Amygdala (tissue), 56 donors: Measurements from ENCODE around the gene HOXB9.

ENCODE experiments used
- DNase-seq, 56 donors: peaks; one replicate each; lab custom pipeline; 2025; lab: John Stamatoyannopoulos, UW

Gene HOXB9

DNA sequence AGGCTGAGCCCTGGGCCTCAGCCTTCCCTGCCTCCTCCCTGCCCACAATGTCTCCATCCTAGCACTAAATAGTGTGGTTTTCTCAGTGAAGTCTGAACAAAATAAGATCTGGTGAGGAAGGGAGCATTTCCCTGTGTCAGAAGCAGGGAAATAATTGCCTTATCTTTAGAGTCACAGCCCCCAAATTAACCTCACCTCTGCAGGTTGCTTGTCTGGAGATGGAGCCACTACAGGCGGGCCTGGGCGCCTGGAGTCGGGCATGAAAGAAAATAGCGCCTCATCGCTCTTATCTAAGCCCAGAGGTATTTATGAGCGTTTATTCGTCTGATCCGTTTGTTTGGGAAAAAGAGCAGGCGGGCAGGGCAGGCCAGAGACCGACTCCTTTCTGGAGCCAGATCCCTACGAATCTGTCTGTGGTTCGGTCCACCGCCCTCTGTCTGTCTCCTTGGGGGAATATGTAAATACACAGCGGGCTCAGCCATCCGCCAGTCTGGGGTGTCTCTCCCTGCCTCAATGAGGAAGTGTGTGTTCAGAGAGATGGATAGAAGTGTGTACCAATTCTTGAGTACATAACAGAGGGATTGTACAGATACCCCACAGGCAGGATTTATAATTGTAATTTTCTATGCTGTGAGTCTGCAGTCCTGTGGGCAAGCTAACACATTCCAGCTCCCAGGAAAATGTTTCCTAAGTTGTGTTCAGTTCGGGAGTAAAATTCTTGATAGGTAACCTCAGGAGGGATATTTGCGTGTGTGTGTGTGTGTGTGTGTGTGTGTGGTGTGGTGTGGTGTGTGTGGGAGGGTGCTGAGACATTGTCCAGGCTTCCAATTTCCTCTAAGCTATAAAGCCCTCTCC lies 25.7 kb downstream of the HOXB9 start:
- no peak for DNase-seq

DNA sequence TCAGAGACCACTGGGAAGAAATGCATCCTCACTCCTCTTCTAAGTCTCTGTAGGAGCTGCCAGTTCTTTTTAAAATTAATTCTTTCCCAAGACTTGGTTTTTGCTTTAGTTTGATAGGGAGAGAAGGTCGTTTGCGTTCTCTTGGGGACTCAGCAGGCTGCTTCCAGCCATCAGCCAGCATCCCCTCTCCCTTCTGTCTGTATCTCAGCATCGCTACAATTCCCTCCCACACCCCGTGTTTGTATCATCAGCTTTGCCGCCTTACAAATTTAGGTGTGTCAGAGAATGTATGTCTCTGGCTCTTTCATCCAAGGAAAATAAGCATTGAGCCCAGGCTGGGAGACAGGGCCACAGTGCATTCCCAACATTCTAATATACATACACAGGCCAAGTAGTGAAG lies 26.8 kb downstream of the HOXB9 start:
- DNase-seq, result no peak

DNA sequence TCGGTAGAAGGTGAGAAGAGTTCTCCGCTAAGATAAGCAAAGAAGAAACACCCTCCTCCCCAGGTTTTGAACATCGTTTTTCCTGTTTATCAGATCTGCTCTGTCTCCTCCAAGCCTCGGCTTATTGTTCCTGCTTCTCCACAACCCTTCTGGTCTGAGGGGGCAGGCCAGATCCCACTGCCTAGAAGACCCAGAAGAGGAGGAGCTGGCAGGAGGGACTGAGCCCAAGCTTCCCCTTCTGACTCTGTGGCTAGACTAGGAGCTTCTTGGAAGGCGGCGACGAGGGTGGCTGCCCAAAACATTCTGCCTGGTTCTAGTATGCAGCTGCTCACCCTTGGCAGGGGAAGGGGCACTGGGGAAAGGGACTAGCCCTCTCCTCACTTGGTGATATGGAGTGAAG lies 27.4 kb downstream of the HOXB9 start:
- DNase-seq, result no peak

DNA sequence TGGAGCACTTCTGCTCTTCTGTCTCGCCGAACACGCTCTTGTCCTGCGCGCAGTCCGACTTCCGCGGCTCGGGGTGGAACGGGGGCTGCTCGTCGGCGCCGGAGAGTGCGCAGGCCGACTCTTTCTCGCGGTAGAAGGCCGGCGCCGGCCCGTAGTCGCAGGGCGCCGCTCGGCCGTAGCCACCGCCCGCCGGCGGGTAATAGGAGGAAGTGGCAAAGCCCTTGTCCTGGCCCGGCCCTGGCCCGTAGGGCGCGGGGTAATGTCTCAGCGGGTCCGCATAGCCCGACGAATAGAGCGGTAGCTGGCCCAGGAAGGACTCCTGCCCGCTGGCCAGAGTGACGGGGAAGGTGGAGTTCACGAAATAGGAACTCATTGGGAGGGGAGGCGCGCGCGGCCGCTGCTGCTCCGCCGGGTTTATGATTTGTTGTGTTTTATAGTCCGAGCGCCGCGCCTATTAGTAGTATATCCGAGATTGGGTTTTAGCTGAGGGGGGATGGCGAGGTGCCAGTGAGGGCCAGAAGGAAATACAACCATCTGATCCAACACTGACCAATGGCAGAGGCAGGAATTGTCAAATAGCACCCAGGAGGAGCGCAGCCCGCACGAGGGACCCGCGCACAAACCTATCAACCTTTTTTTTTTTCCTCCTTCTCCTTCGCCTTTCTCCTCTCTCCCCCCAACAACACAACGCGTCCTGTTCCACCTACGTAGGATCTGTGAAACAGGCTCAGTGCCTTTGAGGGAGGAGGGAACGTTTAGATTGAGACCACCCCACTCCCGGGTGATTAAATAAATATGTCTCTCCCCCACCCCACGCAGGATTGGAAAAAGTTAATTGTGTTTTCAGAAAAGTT lies 28.2 kb downstream of the HOXB9 start:
- no peak for DNase-seq

DNA sequence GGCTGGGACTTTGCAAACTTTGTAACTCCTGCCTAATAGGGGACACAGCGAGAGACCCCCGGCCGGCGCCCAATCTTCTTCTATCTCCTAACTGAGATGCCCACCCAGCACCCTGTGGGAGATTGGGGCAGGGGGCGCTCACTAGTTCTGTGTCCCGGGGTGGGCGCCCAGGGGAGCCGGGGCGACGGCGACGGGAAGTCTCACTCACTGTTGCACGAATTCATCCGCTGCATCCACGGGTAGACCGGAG lies 28.7 kb downstream of the HOXB9 start:
- no peak for DNase-seq

DNA sequence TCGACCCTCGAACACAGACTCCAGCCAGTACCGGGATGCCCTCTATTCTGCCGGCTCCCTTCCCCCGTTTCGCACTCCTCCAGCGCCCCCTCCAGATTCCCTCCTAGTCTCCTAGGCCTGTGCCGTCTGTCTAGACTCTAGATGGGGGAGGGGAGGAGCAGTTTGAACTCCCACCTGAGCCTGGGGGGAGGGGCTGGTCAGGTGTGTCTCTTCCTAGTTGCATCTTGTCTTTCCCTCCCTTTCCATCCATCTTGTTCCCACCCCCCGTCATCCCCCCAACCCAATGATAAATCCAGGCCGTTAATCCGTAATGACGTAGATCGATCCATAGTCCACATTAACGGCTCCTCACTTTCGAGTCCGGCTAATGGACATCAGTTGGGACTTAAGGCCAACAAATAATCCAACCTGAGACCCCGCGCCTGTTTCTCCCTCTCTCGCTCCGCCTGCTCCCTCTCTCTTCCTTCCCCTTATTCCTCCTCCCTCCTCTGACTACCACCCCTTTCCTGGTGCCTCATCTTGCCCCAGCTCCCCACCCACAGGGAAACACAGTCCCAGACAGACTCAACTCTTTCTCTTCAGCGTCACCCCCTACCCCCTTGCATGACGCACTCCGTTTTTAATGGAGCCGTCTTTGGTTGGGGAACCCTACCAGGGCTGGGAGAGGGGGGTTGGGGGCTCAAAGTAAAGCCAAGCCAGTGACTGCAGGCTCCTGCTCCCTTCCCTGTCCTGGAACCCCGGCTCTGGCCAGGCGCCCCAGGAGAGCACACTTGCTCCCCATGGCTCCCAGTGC lies 29.2 kb downstream of the HOXB9 start:
- no peak for DNase-seq

DNA sequence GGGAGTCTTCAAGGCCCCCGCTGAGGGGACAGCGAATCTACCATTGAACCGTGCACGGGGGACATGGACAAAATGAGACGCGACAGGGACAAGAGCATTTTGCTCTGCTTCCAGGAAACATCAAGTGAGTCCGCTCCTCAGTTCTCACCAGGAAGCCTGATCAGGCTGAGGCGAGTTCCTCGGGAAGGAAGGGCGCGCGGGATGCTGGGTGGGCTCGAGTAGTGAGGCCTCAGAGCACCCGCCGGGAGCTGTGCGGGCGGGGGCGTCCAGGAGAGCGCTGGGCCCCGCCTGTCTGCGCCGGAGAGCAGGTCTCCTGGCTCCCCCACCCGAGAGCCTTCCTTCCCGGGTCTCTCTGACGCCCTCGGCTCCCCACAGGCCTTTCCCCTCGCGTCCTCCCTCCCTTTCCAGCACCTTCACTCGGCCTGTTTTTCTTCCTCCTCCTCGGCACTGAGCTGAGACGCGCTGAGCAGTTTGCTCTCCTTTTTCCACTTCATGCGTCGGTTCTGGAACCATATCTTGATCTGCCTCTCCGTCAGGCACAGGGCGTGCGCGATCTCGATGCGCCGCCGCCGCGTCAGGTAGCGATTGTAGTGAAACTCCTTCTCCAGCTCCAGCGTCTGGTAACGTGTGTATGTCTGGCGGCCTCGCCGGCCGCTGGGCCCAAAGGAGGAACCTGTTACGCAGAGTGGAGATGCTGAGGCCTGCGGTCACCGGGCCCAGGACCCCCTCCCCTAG lies 30.0 kb downstream of the HOXB9 start:
- no peak for DNase-seq

DNA sequence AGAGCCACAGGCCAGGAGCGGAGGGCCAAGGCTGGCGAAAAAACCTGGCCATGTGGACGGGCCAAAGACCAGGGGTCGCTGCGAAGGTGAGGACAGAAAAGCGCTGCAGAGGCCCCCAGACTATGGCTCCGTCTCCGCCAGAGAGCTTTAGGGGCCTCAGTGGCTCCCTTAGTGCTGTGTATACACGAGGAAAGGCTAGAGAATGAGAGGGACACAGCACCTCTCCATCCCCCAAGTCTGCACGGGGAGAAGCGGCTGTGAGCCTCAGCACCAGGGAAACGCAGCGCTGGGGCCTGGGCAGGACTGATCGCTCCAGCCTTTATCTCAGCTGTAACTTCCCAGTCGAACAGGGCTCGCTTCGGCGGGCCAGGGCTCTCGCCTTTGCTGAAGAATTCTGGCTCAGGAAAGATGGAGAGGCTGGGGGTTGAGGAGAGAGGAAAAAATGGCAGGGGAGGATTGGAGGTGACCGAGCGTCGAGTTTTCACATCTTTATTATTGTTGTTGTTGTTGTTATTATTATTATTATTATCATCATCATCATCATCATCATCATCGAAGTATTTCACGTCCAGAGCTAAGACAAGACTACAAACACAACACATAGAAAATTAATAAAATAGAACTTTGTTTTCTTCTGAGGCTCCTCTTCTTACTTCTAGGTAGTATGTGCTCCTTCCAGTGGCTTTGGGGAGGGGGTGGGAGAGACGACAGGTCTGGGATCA lies 30.7 kb downstream of the HOXB9 start:
- no peak for DNase-seq

DNA sequence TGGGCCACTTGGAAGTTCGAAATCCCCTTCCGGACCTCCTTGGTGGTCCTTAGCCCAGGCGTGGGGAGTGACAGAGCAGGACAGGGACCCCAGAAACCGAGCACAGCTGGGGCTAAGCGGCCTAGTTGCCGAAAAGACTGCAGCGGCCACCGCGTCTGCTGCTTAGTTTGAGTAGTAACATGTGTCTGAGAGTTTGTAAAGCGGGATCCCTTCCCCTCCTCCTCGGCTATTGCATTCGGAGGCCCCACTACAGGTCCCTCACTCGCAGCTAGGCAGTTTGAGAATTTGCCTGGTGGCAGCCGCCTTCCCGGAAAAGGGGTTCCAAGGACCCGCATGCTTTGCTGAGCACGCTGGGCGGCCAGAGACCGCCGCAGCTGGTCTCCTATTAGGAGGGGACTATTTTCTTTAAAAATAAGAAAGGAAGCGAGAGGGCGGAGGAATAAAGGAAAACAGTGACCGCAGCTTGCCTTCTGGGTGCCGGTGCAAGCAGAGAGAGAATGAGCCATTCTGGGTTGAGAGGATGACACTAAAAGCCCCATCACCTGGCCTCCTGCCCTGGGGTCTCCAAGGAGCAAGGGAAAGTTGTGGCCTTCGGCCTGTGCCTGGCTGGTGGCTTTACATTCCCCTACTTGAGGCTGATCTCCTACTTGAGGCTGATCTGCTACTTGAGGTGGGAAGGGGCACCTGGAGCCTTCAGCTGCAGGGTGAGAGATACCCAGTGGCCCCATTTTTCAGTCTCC lies 31.4 kb downstream of the HOXB9 start:
- no peak for DNase-seq

DNA sequence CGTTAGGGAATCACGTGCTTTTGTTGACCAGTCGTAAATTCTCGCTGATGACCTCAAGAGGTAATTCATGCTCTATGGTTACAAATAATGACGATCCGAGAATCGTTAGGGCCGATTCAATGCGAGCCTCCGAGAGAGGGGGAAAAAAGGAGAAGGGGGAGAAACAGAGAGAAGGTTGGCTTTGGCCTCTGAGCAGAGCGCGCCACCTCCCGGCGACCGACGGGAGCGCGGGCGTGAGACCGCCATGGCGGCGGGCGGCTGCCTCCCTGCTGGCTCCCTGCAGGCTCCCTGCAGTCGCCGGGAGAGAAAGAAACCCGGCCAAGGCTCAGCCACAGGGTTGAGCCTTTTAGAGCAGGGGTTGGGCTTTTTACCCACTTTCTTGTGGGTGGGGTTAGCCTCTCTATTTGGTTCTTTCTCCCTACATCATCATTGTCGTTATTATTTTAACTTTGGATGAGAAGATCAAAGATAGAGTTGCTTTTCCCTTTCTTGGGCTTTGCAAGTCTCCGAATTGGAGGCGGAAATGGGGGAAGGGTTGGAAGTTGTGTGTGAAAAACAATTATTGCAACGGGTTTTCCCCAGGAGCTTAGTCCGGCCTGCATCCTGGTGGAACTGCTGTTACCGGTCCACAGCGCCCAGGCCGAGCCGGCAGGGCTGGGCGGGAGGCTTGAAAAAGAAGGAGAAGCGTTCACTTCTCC lies 32.2 kb downstream of the HOXB9 start:
- DNase-seq, result peak in 2 of 56 donors; percentile 3 to 27

DNA sequence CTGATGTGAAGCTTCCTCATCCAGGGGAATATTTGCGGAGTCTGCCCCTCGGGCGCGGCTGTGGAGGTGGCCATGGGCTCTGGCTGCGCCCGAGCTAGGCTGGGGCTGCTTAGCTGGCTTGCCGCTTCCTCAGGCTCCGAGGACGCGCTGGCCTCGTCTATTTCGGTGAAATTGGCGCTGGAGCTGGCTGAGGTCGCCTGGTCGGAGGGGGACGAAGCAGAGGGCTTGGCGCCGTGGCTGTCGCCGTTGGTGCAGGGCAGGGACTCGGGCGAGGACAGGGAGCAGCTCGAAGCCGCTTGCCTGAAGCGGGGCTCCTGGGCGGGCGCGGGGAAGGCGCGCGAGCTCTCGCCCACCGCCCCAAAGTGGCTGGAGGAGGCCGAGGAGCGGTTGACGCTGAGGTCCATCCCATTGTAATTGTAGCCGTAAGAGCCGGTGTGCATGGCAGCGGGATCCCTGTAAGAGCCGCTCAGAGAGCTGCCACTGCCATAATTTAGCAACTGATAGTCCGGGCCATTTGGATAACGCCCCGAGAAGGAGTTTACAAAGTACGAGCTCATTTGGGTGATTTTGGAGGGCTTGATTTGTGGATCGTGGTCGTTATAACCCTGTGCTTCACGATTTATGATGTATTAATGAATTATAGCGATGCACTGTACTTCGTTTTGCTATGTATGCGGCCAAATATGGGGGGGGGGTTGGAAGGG lies 32.9 kb downstream of the HOXB9 start, which contains the start of gene HOXB5:
Gene HOXB5 (minus strand): TSS at position 654 of the 704 bp plus-strand sequence. CDS start 97 bp downstream, at position 557.
- no peak for DNase-seq

DNA sequence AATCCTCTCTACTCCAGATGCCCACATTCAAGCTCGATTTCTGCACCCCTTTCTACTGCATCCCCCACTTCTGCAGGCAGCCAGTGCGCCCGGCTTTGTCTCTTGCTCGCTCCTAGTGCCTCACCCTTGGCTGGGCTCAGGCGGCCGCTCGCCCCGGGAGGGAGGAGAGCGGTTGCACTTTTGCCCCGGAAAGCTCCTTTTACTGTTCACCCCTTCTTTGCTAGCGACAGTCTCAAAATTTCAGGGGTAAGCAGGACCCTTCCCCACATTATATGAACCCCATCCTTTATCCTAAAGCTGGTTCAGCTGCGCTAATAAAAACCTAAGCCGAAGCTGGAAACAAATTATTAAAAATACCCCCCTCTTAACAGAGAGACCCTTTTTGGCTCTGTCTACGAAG lies 33.6 kb downstream of the HOXB9 start:
- no peak for DNase-seq

DNA sequence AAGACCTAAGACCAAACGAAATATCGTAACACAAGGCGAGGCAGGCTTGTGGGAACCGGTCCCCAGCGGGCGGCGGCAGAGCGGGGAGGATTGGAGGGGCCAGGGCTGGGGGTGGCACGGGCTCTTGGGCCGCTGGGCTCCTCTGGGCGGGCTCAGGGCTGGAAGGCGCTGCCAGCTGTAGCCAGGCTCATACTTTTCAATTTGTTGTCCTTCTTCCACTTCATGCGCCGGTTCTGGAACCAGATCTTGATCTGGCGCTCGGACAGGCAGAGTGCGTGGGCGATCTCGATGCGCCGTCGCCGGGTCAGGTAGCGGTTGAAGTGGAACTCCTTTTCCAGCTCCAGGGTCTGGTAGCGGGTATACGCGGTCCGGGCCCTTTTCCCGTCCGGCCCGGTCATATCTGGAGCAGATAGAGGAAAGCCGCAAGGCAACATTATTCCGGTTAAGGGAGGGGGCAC lies 34.1 kb downstream of the HOXB9 start:
- DNase-seq, result no peak

DNA sequence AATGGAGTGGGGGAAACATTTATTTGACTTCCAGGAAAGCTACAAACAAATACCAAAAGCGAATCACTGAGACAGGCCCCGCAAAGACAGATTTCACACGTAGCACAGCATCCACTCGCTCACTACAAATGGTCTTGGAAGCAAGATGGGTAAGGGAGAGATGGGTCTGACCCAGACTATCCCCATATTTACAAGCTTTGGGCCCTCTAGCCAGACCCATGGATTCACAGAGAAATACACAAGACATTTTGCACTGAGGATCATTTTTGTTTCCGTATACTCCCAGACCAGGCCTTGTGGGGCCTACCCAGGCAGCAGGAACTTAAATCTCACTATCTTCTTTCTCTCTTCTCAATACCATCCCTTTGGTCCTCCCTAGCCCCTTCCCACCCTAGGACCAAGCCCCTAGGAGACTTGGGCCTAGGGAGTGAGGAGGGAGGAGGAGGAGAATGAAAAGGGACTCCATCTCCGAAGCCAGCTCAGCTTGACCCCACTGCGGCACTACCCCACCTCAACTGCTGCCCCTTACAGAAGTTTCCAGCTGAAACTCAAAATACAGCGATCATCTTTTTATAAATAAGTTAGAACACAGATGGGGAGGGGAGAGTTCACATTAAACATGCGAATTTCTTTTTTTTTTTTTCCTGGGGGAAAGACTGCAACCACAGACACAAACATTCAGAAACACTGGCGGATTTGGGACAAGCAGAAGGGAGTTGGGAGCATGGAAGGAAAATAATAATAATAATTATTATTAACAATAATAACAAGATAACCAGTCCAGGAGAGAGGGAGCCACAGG lies 34.7 kb downstream of the HOXB9 start:
- no peak for DNase-seq

DNA sequence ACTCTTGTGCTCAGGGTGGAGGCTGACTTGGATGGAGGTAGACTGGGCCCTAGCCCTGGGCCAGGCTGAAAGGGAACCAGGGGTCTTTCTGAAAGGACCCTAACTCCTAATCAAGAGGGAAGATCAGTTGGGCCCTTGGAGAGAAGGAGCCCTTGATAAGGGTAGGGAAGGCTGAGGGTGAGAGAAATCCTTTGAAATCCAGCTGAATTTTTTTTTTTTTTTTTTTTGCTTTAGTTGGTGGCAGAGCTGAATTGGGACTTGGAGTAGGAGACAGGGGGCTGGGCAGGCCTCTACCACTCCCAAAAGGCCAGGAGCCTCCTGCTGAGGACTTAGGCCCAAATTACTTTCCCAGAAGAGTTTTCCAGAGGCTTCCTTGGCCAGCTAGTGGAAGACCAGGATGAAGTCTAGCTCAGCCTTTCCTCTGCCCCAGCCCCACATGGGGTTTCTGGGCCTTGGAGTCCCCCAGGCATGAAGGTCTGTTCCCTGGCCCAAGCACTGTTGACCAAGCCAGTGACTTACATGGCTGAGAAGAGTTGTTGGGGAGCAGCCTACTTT lies 35.5 kb downstream of the HOXB9 start:
- DNase-seq, result no peak

DNA sequence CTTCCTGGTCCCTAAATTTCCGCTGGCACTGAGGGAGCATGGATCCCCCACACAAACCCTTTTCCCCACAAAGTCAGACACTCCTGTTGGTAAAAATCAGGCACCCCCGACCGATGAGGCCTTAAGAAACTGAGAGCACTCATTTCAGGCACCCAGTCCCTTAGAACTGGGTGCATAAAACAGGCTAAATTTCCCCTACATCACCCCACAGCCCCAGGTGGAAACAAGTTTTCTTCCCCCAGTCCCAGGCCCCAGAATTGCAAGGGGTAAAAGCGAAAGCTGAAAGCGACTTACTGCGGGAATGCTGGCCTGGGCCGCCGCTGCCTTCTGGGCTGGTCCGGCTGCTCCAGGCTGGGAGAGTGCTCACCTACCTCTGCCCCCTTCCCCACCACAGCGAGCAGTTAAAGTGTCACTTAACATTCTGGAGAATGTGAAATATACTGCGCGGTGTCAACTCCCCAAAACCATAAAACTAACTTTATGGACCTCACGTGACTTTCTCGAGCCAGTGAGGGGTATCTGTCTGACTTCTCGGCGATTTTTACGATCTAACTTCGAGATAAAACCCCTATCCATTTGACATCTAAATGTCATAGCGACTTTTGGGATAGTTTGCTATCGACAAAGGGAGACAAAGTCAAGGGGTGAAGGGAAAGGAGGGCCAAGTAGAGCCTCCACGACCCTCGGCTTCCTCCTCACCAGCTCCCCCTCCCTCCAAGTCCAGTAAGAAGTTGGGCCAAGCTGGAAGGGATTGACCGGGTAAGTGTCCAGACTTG lies 36.1 kb downstream of the HOXB9 start, which contains the start of gene HOXB3:
Gene HOXB3 (minus strand): TSS at position 411 of the 776 bp plus-strand sequence. CDS start 37,767 bp downstream, outside the sequence.
- no peak for DNase-seq
